ENCODE results near the gene KLHDC7A.

Gene KLHDC7A

GRCh38 chr1:18504609-18505008, 23.9 kb downstream of the KLHDC7A start:
- peaks cover 4% of the 10 kb centered on the region for H3K27me3 ChIP-seq (ENCODE audit: insufficient read depth, poor library complexity, severe bottlenecking)
- no peak for ATAC-seq (ENCODE audit: low read depth)
- no peaks in the 10 kb centered on the region for H3K36me3 ChIP-seq (ENCODE audit: low read depth)
- H3K9me3 ChIP-seq (ENCODE audit: severe bottlenecking) = no peaks in the 10 kb centered on the region
- H3K4me3 ChIP-seq (ENCODE audit: severe bottlenecking) = no peak overlapping the region
- H3K27ac ChIP-seq (ENCODE audit: poor library complexity, severe bottlenecking) = no peak overlapping the region
- no peaks in the 10 kb centered on the region for H3K4me1 ChIP-seq (ENCODE audit: insufficient read depth, poor library complexity, severe bottlenecking)
- no peak for TF ChIP-seq CTCF (IDR thresholded peaks at IDR 0.05; ENCODE audit: poor library complexity, severe bottlenecking)
- DNase-seq (ENCODE audit: low spot score) = no peak

DNA sequence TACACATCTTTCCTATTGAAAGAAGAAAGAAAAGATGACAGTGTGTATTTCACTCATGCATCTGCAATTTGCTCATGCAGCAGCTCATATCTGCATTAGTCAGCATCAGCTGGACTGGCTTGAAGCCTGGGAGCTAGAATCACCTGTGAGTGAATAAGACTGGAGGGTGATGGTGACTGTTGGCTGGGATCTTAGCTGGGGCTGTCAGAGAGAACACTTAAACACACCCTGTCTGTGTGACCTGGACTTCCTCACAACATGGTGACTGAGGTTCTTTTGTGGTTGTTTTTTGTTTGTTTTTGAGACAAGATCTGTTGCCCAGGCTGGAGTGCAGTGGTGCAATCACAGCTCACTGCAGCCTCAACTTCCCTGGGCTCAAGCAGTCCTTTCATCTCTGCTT, 24.9 kb downstream of the KLHDC7A start:
- Histone ChIP-seq H3K36me3 (ENCODE audit: low read depth) (no peaks in the 10 kb centered on the region), H3K27ac (ENCODE audit: poor library complexity, severe bottlenecking) (no peak overlapping the region), H3K4me3 (ENCODE audit: severe bottlenecking) (no peak overlapping the region), H3K9me3 (ENCODE audit: severe bottlenecking) (no peaks in the 10 kb centered on the region), H3K4me1 (ENCODE audit: insufficient read depth, poor library complexity, severe bottlenecking) (no peaks in the 10 kb centered on the region), H3K27me3 (ENCODE audit: insufficient read depth, poor library complexity, severe bottlenecking) (no peaks in the 10 kb centered on the region)
- ATAC-seq (ENCODE audit: low read depth) = no peak
- no peak for DNase-seq (ENCODE audit: low spot score)
- no peak for TF ChIP-seq CTCF (IDR thresholded peaks at IDR 0.05; ENCODE audit: poor library complexity, severe bottlenecking)

DNA sequence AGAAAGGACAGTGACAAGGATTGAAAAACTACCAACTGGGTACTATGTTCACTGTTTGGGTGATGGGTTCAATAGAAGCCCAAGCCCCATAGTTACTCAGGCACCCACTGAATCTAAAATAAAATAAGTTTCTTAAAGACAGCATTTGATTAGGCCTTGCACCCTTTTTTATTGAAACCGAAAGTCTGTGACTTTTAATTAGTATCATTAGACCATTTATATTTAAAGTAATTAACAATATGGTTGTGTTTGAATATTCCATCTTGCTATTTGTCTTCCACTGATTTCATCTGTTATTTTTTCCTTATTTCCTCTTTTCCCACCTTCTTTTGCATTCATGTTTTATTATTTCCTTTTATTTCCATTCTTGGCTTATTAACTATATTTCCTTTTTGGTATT, 27.4 kb downstream of the KLHDC7A start:
- DNase-seq (ENCODE audit: low spot score) (no peak), ATAC-seq (ENCODE audit: low read depth) (no peak)
- no peak overlapping the region for H3K4me3 ChIP-seq (ENCODE audit: severe bottlenecking)
- H3K27me3 ChIP-seq (ENCODE audit: insufficient read depth, poor library complexity, severe bottlenecking) = peaks cover 3% of the 10 kb centered on the region
- no peaks in the 10 kb centered on the region for H3K4me1 ChIP-seq (ENCODE audit: insufficient read depth, poor library complexity, severe bottlenecking)
- no peak for TF ChIP-seq CTCF (IDR thresholded peaks at IDR 0.05; ENCODE audit: poor library complexity, severe bottlenecking)
- no peak overlapping the region for H3K27ac ChIP-seq (ENCODE audit: poor library complexity, severe bottlenecking)
- H3K9me3 ChIP-seq (ENCODE audit: severe bottlenecking) = no peaks in the 10 kb centered on the region
- H3K36me3 ChIP-seq (ENCODE audit: low read depth) = no peaks in the 10 kb centered on the region

DNA sequence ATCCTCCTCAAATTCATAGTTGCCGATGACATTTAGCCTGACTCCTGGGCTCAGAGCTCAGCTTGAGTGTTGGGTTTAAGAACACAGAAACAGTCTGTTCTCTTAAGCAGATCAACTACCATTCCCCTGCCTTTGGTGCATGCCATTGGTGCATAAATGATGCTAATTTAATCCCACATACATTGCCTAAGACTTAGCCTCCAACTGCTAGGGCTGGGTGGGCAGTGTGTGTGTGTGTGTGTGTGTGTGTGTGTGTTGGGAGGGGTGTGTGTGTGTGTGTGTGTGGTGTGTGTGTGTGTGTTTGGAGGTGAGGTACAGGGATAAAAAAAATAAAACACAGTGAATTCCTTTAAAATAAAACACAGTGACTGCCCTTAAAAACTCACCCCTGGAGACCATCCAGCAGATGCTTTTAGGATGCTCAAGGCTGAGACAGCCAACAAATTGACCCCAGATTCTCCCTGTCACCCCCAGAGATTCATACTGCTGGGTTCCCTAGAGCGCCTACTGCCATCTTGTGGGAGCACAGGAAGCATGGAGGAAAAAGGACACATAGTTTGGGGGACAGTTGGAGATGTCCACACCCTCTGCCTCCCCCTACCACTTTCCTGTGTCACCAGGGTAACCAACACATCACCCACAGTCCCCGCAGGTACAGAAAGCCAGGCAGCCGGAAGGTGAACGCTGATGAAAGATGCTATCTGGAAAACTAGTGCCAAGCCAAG, 30.6 kb downstream of the KLHDC7A start:
- no peak for TF ChIP-seq CTCF (IDR thresholded peaks at IDR 0.05; ENCODE audit: poor library complexity, severe bottlenecking)
- peaks cover 3% of the 10 kb centered on the region for H3K27me3 ChIP-seq (ENCODE audit: insufficient read depth, poor library complexity, severe bottlenecking)
- DNase-seq (ENCODE audit: low spot score) = no peak
- no peaks in the 10 kb centered on the region for H3K9me3 ChIP-seq (ENCODE audit: severe bottlenecking)
- ATAC-seq (ENCODE audit: low read depth) = no peak
- H3K4me1 ChIP-seq (ENCODE audit: insufficient read depth, poor library complexity, severe bottlenecking) = no peaks in the 10 kb centered on the region
- no peaks in the 10 kb centered on the region for H3K36me3 ChIP-seq (ENCODE audit: low read depth)
- no peak overlapping the region for H3K27ac ChIP-seq (ENCODE audit: poor library complexity, severe bottlenecking)
- no peak overlapping the region for H3K4me3 ChIP-seq (ENCODE audit: severe bottlenecking)

- TF ChIP-seq CTCF (IDR thresholded peaks at IDR 0.05; ENCODE audit: poor library complexity, severe bottlenecking) = no peak
- H3K27me3 ChIP-seq (ENCODE audit: insufficient read depth, poor library complexity, severe bottlenecking) = peaks cover 3% of the 10 kb centered on the region
- H3K9me3 ChIP-seq (ENCODE audit: severe bottlenecking) = no peaks in the 10 kb centered on the region
- no peak for ATAC-seq (ENCODE audit: low read depth)
- H3K36me3 ChIP-seq (ENCODE audit: low read depth) = no peaks in the 10 kb centered on the region
- no peaks in the 10 kb centered on the region for H3K4me1 ChIP-seq (ENCODE audit: insufficient read depth, poor library complexity, severe bottlenecking)
- H3K4me3 ChIP-seq (ENCODE audit: severe bottlenecking) = no peak overlapping the region
- no peak overlapping the region for H3K27ac ChIP-seq (ENCODE audit: poor library complexity, severe bottlenecking)
- no peak for DNase-seq (ENCODE audit: low spot score)
Observed at GRCh38 chr1:18511874-18512150, 31.1 kb downstream of the KLHDC7A start.

Measured in RWPE2 (cell line).